IPS DF 6.9 (cell line): ENCODE data around the gene CSNK1G3.
"Not testable (repeated sequence)": the region's sequence is repeated elsewhere in the genome, so short reads cannot be mapped to it uniquely, and the experiment has no call there.

Source experiments
- DNase-seq: peaks from one replicate; pipeline ENCODE4 v3.0.0-alpha.2; 2013; ENCODE audit warnings: low read depth, low spot score
- H3K27ac ChIP-seq: one replicate; pipeline ENCODE4 v1.5.1; 2013; ENCODE audit warnings: low read length, control low read depth
- H3K27me3 ChIP-seq: 2 replicates; pipeline ENCODE4 v1.6.1; 2013; ENCODE audit warnings: mild to moderate bottlenecking, low read length; ENCODE audit not compliant: control insufficient read depth, insufficient read depth
- H3K36me3 ChIP-seq: 2 replicates; pipeline ENCODE4 v1.6.1; 2013; ENCODE audit warnings: low read length; ENCODE audit not compliant: control insufficient read depth, insufficient read depth
- H3K4me1 ChIP-seq: 2 replicates; pipeline ENCODE4 v1.6.1; 2013; ENCODE audit warnings: low read length; ENCODE audit not compliant: control insufficient read depth, insufficient read depth
- H3K4me3 ChIP-seq: 2 replicates; pipeline ENCODE4 v1.5.1; 2013; ENCODE audit warnings: mild to moderate bottlenecking, low read length
- H3K9me3 ChIP-seq: 2 replicates; pipeline ENCODE4 v1.6.1; 2013; ENCODE audit warnings: low read length, inconsistent platforms; ENCODE audit not compliant: control insufficient read depth, insufficient read depth
- WGBS: extraction: QIAGEN DNeasy Blood & Tissue Kit; methylation state at CpG from one replicate; pipeline ENCODE4 v1.1.7; 2013; ENCODE audit warnings: mixed read lengths, missing lambda C conversion rate; ENCODE audit not compliant: insufficient read length, insufficient coverage; 5-methylcytosine and 5-hydroxymethylcytosine counted together

CSNK1G3 gene

DNA sequence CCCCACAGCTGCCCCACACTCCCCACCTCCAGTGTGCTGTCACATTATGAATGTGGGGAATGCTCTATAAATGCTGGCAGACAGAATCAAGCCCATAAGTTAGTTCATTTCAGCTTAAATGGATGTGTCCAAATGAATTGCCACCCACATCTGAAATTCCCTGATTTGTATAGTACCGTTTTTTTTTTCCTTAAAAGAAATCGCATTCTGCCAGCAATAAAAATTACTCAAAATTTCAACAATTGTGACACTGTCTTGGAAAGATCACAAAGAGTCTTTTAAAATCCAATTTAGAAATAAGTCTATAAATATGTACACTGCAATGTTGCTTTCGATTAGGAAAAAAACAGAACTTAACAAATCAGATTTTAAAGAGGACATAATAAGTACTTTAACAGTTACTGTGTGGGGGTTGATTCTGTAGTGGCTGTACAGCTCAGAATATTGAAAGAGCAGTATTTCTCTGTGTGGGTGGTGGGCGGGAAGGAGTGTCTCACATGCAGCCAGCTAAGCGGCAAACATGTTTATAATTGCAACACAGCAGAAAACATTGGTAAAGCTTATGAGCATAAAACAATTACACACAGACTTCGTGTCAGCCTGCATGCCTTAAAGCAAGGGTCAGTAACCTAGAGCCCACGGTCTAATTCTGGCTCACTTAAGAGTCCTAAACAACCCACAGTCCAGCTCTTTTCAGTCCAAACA lies 24.9 kb upstream of the CSNK1G3 start:
- Histone ChIP-seq H3K4me1 (no peaks in the 10 kb centered on the region), H3K27ac (no peak overlapping the region), H3K4me3 (no peak overlapping the region), H3K9me3 (no peaks in the 10 kb centered on the region), H3K36me3 (no peaks in the 10 kb centered on the region), H3K27me3 (no peaks in the 10 kb centered on the region)
- no peak for DNase-seq
- WGBS = no CpG with 5 or more reads among the region's 7 CpGs

DNA sequence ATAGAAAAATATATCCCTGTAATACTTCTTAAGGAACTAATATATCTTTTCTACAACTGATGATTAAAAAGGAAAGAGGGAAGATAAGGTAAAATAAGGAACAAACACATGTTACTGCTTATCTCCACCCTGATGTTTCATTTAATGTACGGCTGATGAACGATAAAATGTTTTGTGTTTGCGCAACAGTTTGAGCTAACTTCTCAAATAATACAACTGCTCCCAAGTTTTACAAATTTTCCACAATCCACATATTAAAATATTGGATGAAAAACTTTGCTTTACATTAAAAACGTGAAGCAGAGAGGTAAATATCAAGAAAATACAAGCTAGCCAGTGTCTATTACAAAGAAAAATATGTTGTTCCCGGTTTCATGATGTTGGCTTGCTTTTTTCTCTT lies 21.0 kb upstream of the CSNK1G3 start:
- Histone ChIP-seq H3K4me1 (no peaks in the 10 kb centered on the region), H3K9me3 (no peaks in the 10 kb centered on the region), H3K27me3 (no peaks in the 10 kb centered on the region), H3K36me3 (no peaks in the 10 kb centered on the region), H3K4me3 (no peak overlapping the region), H3K27ac (no peak overlapping the region)
- DNase-seq = no peak
- no CpG with 5 or more reads among the region's 5 CpGs for WGBS

DNA sequence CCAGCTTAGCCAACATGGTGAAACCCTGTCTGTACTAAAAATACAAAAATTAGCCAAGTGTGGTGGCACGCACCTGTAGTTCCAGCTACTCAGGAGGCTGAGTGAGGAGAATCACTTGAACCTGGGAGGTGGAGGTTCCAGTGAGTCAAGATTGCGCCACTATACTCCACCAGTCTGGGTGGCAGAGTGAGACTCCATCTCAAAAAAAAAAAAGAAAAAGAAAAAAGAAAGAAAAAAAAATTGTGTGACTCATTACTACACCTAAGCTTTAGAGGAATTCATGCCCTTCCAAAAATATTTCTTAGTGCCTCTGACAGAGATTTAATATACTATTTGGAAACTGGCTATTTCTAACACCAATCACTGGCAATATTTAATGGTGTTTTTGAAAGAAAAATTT lies 16.8 kb upstream of the CSNK1G3 start:
- not testable (repeated sequence) for DNase-seq, H3K4me3 ChIP-seq, H3K36me3 ChIP-seq, H3K27ac ChIP-seq, H3K4me1 ChIP-seq, H3K9me3 ChIP-seq, H3K27me3 ChIP-seq
- no CpG with 5 or more reads among the region's 2 CpGs for WGBS

DNA sequence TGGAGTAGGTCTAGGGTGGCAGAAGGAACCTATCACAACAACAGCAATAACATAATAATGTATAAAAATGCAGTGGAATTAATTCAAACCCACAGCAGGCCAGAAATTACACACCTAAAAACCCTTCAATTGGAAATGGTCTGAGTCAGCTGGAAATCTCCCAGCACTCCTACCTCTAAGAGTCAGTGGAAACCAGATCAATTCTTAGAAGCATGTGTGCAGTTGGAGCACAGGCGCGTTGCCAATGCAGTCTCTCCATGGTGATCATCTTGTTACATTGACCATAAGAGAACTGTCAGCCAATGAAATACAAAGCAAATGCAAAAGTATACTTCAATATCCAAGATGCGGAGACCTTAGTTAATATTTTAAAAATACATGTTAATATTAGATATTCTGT lies 15.1 kb upstream of the CSNK1G3 start:
- H3K4me1 ChIP-seq = peaks cover 2% of the 10 kb centered on the region; the same call in 1 of the 2 replicates
- no CpG with 5 or more reads among the region's 3 CpGs for WGBS
- H3K36me3 ChIP-seq = no peaks in the 10 kb centered on the region
- H3K4me3 ChIP-seq = no peak overlapping the region
- no peaks in the 10 kb centered on the region for H3K9me3 ChIP-seq
- H3K27me3 ChIP-seq = no peaks in the 10 kb centered on the region
- H3K27ac ChIP-seq = no peak overlapping the region
- DNase-seq = no peak

DNA sequence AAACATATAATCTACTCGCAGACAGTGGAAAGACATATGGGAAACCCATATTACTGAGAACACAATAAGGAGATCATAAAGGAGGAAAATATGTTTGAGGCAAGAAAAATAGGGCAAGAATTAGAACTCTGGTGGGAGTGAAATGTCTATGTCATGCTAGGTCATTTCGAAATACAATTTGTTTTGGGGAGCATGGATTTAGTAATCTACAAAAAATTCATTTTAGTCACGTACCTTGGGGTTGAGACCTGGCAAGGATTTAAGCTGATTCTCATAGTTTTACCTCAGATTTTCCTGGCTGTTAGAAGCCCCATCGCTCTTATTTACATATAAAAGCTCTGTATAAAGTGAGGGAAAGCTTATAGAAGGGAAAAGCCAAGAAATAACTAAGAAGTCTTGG lies 11.5 kb upstream of the CSNK1G3 start:
- no CpG with 5 or more reads among the region's 4 CpGs for WGBS
- Histone ChIP-seq H3K27ac (no peak overlapping the region), H3K27me3 (no peaks in the 10 kb centered on the region), H3K9me3 (no peaks in the 10 kb centered on the region), H3K4me3 (no peak overlapping the region), H3K4me1 (peaks cover 2% of the 10 kb centered on the region; the same call in 1 of the 2 replicates), H3K36me3 (no peaks in the 10 kb centered on the region)
- no peak for DNase-seq

DNA sequence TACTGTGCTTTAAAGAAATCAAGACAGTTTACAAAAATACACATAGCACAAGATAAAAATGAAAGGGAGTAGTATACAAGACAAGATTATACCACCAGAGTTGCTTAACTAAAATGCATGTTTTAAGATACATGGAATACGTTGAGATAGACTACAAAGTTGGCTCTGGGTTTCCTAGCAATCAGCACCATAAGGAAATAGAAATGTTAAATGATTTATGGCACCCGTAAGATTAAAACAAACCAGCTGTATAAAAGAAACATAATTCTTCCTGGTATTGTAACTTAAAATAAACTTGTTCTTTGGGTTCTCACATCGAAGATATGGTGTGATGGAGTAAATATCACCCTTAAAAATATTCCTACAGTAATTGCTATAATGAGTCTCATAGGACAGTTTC lies 9.9 kb upstream of the CSNK1G3 start:
- H3K4me1 ChIP-seq = peaks cover 2% of the 10 kb centered on the region; the same call in 1 of the 2 replicates
- no peak overlapping the region for H3K27ac ChIP-seq
- H3K4me3 ChIP-seq = no peak overlapping the region
- H3K9me3 ChIP-seq = no peaks in the 10 kb centered on the region
- no peak for DNase-seq
- H3K27me3 ChIP-seq = no peaks in the 10 kb centered on the region
- no peaks in the 10 kb centered on the region for H3K36me3 ChIP-seq
- WGBS = no CpG with 5 or more reads among the region's 3 CpGs

DNA sequence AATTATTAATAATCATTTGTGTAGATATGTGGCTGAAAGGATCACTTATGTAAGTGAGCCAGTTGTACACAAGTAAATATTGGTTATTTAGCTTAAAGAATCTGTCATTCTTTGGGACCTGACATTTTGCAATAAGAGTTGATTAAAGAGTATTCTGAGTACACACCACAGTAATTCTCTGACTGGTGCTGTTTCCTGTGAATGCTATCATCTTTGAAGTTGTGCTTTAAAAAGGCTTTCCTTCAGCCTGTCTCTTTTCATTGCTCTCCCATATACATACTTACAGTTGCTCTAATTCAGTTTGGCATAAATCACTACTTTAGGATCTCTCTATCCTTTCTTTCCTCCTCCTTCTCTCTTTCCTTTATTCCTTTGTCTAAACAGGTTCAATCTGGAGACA lies 8.7 kb upstream of the CSNK1G3 start:
- H3K9me3 ChIP-seq = no peaks in the 10 kb centered on the region
- H3K36me3 ChIP-seq = no peaks in the 10 kb centered on the region
- no peak overlapping the region for H3K4me3 ChIP-seq
- H3K27ac ChIP-seq = no peak overlapping the region
- no peak for DNase-seq
- H3K4me1 ChIP-seq = peaks cover 2% of the 10 kb centered on the region; the same call in 1 of the 2 replicates
- no peaks in the 10 kb centered on the region for H3K27me3 ChIP-seq

DNA sequence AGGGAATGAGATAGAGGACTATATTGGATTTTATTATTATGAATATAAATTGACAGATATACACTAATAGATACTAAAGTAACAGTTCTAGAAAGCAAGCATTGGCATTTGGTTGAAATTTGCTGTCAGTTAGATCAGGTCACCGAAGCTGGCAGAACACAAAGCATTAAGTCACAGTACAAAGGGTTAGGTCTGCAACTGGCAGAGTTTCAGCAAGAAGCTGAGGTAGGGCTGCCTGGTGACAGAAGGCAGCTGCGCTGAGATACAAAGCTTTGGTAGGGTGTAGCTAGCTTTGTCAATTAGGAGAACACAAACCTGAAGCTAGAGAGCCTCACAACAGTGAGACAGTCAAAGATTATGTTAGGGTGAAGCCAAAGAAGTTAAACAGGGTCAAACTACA lies 6.3 kb upstream of the CSNK1G3 start:
- H3K27me3 ChIP-seq = no peaks in the 10 kb centered on the region
- no peaks in the 10 kb centered on the region for H3K9me3 ChIP-seq
- no peak overlapping the region for H3K27ac ChIP-seq
- H3K36me3 ChIP-seq = no peaks in the 10 kb centered on the region
- DNase-seq = no peak
- H3K4me1 ChIP-seq = peaks cover 2% of the 10 kb centered on the region; the same call in 1 of the 2 replicates
- WGBS = no CpG with 5 or more reads among the region's 2 CpGs
- H3K4me3 ChIP-seq = no peak overlapping the region

DNA sequence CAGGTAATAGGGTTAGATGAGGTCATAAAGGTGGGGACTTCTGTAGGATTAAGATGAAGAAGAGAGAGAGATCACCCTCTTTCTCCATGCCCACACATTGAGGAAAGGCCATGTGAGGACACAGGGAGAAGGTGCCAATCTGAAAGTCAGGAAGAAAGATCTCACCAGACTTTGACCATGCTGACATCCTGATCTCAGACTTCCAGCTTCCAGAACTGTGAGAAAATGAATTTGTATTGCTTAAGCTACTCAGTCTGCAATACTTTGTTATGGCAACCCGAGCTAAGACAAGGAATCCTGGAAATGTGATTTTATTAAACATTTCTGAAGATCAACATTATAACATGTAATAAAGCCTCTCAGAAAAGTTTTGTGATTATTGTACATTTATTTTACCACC lies 3.5 kb upstream of the CSNK1G3 start:
- H3K27ac ChIP-seq = no peak overlapping the region
- H3K4me3 ChIP-seq = no peak overlapping the region
- H3K27me3 ChIP-seq = no peaks in the 10 kb centered on the region
- no peaks in the 10 kb centered on the region for H3K9me3 ChIP-seq
- no peak for DNase-seq
- WGBS = no CpG with 5 or more reads among the region's 1 CpG
- no peaks in the 10 kb centered on the region for H3K36me3 ChIP-seq
- no peaks in the 10 kb centered on the region; the same call in 1 of the 2 replicates for H3K4me1 ChIP-seq

DNA sequence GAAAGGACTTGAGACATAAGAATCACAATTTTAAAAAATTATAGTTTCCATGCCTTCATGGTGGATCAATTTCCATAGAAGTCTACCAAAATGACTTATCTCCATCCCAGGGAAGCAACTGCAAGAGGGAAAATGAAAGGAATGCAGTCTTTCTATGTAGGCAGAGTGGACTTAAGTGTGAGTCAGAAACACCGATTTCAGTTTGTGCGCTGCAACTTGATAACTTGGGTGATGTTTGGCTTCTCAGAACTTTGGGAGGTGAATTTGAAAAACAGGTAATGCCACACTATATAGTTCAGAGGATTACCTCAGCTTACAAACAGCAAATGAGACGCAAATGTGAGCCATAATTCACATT lies 708 bp upstream of the CSNK1G3 start:
- Histone ChIP-seq H3K4me1 (no peaks in the 10 kb centered on the region; the same call in 1 of the 2 replicates), H3K36me3 (no peaks in the 10 kb centered on the region), H3K27ac (no peak overlapping the region), H3K27me3 (no peaks in the 10 kb centered on the region), H3K4me3 (peak overlapping the region; percentile 87; the same call in 1 of the 2 replicates), H3K9me3 (no peaks in the 10 kb centered on the region)
- no CpG with 5 or more reads among the region's 3 CpGs for whole genome bisulfite sequencing
- DNase-seq = no peak
